Measurements from ENCODE around the gene TPI1. TPM values are rescaled to one million over a fixed set of nuclear protein-coding genes. Genes with fewer than 3 reads are reported as not detected.

TPI1 gene
- total RNA-seq, 1 experiment from 2014 or later, result 1,177 TPM

GRCh38 chr12:6823182-6824084, 43.9 kb upstream of the TPI1 start:
- Mint-ChIP-seq H3K4me3 (peak overlapping the region in 1 of 2 experiments; percentile 71; a peak in 4 of 5 replicates), H3K4me1 (peaks cover 64 to 79% of the 10 kb centered on the region in 2 experiments)

More at GRCh38 chr12:6823182-6824084, 43.9 kb upstream of the TPI1 start:
- Histone ChIP-seq H3K14ac (ENCODE audit: insufficient read depth, low read length) (no peak overlapping the region), H4K5ac (ENCODE audit: insufficient read length, low read depth, low read length) (no peak overlapping the region), H3K4me1 (ENCODE audit: insufficient read depth, low read length) (peaks cover 5% of the 10 kb centered on the region; the same call in 1 of the 2 replicates), H3K9ac (ENCODE audit: extremely low read depth, insufficient read length, low read length) (no peak overlapping the region), H2BK5ac (ENCODE audit: insufficient read length, low read length) (no peak overlapping the region), H3K56ac (ENCODE audit: insufficient read length, low read depth, low read length) (no peak overlapping the region), H3K23ac (ENCODE audit: insufficient read length, low read depth, low read length) (no peak overlapping the region), H2BK12ac (ENCODE audit: insufficient read length, low read depth, low read length) (no peak overlapping the region), H3K18ac (ENCODE audit: insufficient read length, low read depth, low read length) (no peak overlapping the region), H3K23me2 (ENCODE audit: insufficient read length, low read depth, low read length, poor library complexity, severe bottlenecking) (peaks cover 14% of the 10 kb centered on the region), H3K4ac (ENCODE audit: low read depth, low read length) (no peak overlapping the region), H4K91ac (ENCODE audit: insufficient read length, low read depth, low read length) (no peak overlapping the region), H3K4me2 (ENCODE audit: insufficient read depth, insufficient read length, low read length) (no peak overlapping the region), H3K79me1 (ENCODE audit: insufficient read depth, low read depth, low read length, poor library complexity, severe bottlenecking) (no peaks in the 10 kb centered on the region), H3K79me2 (ENCODE audit: insufficient read depth, low read length) (no peaks in the 10 kb centered on the region), H2BK20ac (ENCODE audit: low read depth, low read length, poor library complexity, severe bottlenecking) (no peak overlapping the region), H3T11ph (ENCODE audit: low read length) (no peak overlapping the region), H4K8ac (replicated peaks; ENCODE audit: insufficient read length, low read depth, low read length) (no peak overlapping the region), H4K20me1 (ENCODE audit: control insufficient read depth, insufficient read depth, insufficient read length) (peaks cover 4% of the 10 kb centered on the region), H3K9me3 (ENCODE audit: control insufficient read depth, low read depth, low read length) (no peaks in the 10 kb centered on the region), H3K27ac (ENCODE audit: insufficient read length, low read depth, low read length) (no peak overlapping the region), H2BK15ac (ENCODE audit: low read depth, low read length) (no peak overlapping the region), H2AFZ (ENCODE audit: low read length) (no peak overlapping the region), H3K27me3 (ENCODE audit: insufficient read depth, low read length) (peaks cover 4% of the 10 kb centered on the region; the same call in 1 of the 2 replicates), H2AK5ac (ENCODE audit: insufficient read length, low read length) (no peak overlapping the region), H2BK120ac (ENCODE audit: low read depth, low read length, poor library complexity, severe bottlenecking) (no peak overlapping the region)
- no peak for TF ChIP-seq CTCF (conservative IDR thresholded peaks at IDR 0.05)
- H3K27me3 Mint-ChIP-seq (ENCODE audit: low read depth), result peaks cover 55% of the 10 kb centered on the region
- H3K9me3 Mint-ChIP-seq, result no peaks in the 10 kb centered on the region
- DNase-seq, result no peak
- H3K36me3 Mint-ChIP-seq (ENCODE audit: insufficient read depth in 1 of 3, low read depth in 3 of 3), result peaks cover 10 to 15% (median 10%) of the 10 kb centered on the region in 3 experiments; a peak in 6 of 7 replicates
- peak overlapping the region in 1 of 3 experiments; percentile 14; a peak in 1 of 7 replicates for H3K27ac Mint-ChIP-seq
- WGBS (ENCODE audit: extremely low coverage, insufficient read length, low lambda C conversion rate), result no CpG with 5 or more reads among the region's 12 CpGs
